NCI-H187 (cell line): ENCODE results near the gene DDX49.
A peak's percentile ranks its signal among the peaks of the same experiment; 100 is the strongest.
"Not testable (repeated sequence)": the region's sequence is repeated elsewhere in the genome, so short reads cannot be mapped to it uniquely, and the experiment has no call there.

Experiments
- DNase-seq, 2 experiments: peaks; one replicate each; lab custom pipeline; 2025; lab: John Stamatoyannopoulos, UW

DDX49 gene

DNA sequence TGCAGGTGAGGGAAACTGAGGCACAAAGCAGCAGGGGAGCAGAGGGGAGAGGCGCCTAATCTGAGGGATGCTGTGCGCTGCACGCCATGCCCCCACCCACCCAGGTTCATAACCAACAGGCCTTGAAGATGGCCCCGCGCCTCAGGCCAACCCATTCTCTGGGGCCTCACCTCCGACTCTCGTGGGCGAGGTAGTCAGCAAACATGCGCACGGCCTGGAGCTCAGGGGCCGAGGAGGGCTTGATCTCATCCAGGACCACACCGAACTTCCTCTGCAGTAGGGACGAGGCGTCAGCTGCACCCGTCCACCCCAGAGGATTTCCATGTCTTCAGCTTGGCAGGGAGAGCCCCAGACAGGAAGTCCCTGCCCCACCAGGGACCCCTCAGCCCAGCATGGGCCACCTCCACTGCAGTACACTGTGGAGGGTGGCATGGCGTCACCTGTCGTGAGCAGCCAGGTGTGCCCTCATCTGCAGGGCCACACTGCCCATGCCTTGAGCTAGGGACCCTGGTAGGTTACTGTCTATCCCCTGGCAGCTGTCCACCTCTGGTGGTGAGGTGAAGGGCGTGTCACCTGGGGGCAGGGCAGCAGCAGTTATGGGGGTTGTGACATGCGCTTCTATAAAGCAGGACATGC is 8.6 kb upstream of the DDX49 start:
- no peak for DNase-seq

DNA sequence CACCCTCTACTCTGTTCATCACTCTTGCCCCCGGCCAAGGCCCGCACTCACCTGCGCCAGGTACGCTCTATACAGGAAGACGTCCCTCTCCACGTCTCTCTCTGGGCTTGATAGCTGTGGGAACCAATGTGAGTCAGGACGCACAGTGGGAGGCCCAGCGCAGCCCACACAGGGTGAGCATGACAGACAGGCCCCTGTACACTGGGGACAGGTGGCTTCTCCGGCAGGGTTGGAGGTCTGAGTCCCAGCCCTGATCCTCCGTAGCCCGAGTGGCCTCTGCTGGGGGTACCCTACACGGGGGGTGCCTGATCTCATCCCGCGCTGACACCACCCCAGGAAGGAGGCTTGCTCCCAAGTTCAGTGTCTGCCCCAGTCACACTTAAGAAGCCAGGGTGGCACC is 6.6 kb upstream of the DDX49 start:
- DNase-seq: no peak

- no peak for DNase-seq
These were observed 6.0 kb upstream of the DDX49 start for GRCh38 chr19:18913466-18913865.

DNA sequence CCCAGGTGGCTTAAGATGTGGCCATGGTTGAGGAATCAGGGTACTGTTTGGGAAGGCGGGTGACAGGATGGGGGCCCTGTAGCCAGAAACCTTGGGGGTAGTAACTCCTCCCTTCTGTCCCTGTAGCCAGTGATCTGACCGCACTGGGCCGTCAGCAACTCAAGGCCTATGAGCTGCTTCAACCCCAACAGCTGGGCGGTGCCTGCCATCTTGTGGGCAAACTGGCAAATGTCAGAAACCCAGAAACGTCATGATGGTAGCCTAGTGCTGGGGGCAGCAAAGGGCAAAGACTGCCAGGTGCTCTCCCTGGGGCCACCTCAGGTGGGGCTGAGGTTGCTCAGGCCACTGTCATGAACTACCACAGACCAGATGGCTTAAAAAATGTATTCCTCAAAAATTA is 3.9 kb upstream of the DDX49 start:
- DNase-seq: no peak

DNA sequence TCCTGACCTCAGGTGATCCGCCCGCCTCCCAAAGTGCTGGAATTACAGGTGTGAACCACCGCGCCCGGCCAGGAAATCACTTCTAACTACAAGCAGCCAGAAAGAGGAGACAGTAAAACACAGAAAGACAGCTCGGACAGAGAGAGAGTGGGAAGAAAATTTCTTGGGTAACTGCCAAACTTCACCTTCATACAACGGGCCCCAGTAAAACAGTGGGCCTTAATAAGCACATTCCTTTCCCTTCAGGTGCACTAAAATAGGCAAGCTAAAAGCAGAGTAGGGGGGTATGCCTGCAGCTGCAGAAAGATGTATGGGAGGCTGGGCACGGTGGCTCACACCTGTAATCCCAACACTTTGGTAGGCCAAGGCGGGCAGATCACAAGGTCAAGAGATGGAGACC is 1.9 kb upstream of the DDX49 start:
- not testable (repeated sequence) for DNase-seq

- no peak for DNase-seq
These were observed 342 bp downstream of the DDX49 start for GRCh38 chr19:18919900-18920214.

DNA sequence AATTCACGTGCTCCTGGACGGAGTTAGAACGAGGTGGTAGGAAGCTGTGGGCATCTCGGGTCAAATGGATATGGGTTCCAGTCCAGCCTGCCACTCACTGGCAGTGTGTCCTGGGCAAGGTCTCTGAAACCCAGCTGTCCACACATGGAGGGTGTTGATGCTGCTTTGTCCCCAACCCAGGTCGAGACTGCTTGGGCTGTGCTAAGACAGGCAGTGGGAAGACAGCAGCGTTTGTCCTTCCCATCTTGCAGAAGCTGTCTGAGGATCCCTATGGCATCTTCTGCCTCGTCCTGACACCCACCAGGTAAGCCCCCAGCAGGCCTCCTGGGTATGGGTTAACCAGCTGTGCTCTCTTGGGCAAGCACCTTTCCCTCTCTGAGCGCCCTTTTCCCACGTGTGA is 885 bp downstream of the DDX49 start:
- no peak for DNase-seq

GRCh38 chr19:18921593-18921992 is 2.1 kb downstream of the DDX49 start:
- DNase-seq: no peak

DNA sequence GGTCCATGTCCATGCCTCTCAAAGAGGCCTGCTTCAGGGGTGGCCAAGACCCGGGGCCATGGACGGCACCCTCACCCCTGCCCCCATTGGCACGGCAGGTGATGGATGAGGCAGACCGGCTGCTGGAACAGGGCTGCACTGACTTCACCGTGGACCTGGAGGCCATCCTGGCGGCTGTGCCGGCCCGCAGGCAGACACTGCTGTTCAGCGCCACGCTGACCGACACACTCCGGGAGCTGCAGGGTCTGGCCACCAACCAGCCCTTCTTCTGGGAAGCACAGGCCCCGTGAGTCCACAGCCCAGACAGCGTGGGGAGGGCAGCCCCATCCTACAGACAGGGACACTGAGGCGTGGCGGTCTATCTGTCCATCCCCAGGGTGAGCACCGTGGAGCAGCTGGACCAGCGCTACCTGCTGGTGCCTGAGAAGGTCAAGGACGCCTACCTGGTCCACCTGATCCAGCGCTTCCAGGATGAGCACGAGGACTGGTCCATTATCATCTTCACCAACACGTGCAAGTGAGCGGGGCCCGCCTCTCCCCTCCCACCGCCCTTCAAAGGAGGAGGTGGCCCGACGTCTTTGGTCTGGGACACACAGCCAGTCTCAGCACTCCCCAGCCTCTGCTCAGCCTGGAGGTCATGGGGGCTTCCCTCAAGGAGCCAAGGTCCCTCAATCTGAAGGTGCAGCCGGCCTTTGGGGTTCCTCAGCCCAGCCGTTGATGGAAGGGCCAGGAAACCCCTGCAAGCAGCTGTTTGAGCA is 2.9 kb downstream of the DDX49 start:
- no peak for DNase-seq

DNA sequence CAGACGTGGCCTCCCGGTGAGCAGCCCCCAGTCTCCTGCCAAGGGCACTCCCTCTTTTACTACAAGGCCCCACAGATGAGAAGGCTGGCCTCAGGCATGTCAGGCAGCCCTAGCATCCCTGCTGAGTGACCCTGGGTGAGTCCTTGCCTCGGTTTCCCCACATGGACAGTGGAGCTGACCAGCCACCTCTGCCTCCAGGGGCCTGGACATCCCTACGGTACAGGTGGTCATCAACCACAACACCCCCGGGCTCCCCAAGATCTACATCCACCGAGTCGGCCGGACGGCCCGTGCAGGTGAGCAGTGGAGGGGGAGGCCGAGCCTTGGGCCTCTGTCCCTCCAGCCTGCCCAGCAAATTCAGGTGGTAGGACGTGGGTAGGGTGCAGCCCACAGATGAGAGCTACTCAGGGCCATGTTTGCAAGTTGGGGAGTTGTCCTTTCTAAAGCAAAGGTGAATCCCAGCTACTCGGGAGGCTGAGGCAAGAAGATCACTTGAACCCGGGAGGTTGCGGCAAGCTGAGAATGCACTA is 5.2 kb downstream of the DDX49 start:
- DNase-seq: no peak

DNA sequence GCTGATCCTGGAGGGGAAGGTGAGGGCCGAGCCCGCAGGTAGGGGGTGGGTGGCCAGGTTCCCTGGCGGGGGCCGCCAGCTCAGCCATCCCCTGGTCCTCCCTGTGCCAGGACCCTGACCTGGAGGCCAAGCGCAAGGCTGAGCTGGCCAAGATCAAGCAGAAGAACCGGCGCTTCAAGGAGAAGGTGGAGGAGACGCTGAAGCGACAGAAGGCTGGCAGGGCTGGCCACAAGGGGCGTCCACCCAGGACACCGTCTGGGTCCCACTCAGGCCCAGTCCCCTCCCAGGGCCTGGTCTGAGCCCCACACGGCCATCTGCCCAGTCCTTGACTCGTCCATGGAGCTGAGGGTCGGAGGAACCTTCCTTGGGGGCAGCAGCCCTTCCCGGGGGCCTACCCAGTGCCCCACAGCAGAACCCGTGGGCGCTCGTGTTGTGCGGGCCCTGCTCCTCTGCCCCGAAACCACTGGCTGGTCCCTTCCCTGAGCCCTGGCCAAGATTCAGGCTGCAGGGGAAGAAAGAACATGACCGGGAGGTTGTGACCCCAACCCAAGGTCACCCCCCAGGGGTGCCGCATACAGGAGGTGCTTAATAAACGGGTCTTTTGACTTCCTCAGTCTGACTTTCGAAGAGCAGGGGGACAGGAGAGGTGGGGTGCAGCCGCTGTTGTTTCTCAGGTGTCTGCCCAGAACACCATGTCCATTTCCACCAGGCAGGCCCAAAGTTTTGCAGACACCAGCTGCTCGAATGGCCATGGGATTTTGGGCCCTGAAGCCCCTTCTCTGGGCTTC is 8.7 kb downstream of the DDX49 start:
- no peak for DNase-seq

- no peak for DNase-seq
These were observed 9.8 kb downstream of the DDX49 start for GRCh38 chr19:18929311-18929710.

DNA sequence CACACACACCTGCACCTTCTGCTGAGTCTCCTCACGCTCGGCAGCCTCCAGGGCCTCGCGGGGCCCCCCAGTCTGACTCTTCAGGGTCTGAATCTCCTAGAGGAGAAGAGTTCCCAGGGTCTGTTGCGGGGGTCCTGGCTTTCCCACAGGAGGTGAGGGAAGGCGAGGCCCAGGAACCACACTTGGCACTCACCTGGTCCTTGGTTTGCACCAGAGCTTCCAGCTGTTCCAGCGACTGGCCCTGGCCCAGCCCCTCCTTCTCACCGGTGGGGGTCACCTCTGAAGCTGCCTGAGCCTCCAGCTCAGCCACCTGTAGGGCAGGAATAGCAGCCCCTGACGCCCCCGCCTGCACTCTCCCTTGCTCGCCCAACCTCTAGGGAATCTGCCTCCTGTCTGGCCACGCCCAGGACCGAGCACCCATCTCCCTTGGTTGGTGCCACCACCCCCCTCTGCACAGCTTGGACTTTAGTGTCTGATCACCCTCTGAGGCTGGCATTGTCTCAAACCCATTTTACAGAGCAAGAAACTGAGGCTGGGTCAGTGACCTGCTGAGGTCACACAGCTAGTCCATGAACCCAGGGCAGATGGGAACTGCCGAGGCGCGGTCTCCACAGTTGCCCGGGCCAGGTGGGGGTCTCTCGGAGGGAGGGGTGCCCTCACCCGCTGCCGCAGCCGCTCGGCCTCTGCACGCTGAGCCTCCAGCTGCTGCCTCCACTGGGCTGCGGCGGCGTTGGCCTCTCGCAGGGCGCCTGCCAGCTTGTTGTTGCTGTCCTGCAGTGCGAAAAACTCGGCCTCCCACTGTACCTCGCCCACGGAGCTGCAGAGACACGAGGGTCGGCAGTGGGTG is 12.0 kb downstream of the DDX49 start:
- DNase-seq: no peak

- DNase-seq: no peak
These were observed 12.8 kb downstream of the DDX49 start for GRCh38 chr19:18932216-18932841.

- DNase-seq: no peak
These were observed 13.8 kb downstream of the DDX49 start for GRCh38 chr19:18933297-18933696.

DNA sequence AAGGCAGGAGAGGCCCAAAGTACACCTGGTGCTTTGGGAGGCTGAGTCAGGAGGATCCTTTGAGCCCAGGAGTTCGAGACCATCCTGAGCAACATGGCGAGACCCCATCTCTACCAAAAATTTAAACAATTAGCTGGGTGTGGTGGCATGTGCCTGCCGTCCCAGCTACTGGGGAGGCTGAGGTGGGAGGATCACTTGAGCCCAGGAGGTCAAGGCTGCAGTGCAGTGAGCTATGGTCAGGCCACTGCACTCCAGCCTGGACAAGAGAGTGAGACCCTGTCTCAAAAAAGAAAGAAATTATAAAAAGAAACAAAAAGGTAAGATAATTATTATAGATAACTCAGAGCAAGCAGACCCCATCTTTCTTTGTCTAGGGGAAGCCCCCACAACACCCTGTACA is 19.6 kb downstream of the DDX49 start:
- DNase-seq: no peak

- DNase-seq: no peak
These were observed 20.6 kb downstream of the DDX49 start for GRCh38 chr19:18939922-18940768.

DNA sequence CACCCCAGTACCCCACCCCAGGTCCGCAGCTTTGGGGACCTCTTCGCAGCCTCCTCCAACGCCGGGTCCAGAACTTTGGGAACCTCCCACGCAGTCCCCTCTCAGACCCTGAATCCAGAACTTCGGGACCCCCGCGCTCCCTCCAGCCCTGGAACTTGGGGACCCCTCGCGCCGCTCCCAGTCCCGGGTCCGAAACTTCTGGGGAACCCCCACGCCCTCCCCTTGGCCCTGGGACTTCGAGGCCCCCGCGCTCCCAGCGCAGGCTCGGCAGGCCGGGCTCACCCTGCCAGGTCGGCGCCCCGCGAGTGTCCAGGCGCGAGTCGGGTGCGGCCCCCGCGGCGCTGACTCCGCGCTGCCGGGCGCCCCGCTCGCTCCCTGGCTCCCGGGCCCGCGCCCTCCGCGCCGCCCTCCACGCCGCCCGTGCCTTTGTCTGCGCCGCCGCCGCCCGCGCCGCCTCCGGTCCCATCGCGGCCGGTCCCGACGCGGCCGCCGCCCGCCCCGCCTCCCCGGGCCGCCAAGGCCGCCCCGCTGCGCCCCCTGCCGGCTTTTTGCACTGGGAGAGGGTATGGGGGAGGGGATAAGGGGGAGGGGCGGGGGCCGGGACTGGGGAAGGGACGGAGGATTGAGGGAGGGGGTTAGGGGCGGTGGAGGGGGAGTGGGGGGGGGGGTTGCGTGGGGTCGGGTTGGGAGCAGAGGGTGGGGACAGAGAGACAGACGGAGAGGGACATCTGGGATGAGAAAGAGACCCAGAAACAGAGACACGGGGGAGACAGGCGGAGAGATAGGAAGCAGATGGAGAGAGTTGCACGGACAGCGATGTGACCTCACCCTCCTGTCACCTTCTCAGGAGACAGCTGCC is 21.5 kb downstream of the DDX49 start, which contains the start of gene HOMER3:
Gene HOMER3, minus strand, starts transcription at position 449 of the 859 bp plus-strand sequence. CDS start 2,235 bp downstream, outside the sequence.
- DNase-seq: peak in 1 of 2 experiments; percentile 7

- DNase-seq: no peak
These were observed 22.3 kb downstream of the DDX49 start for GRCh38 chr19:18941628-18942354.
